Glutamatergic neuron (in vitro differentiated cells): ENCODE results near the gene ABCF1. TPM values are rescaled to one million over a fixed set of nuclear protein-coding genes. Genes with fewer than 3 reads are reported as not detected.

Experiments
- DNase-seq: peaks from one replicate; pipeline ENCODE4 v3.0.0; 2022
- H3K27ac Mint-ChIP-seq: one replicate; pipeline ENCODE4 v1.8.0; 2020; ENCODE audit warnings: mild to moderate bottlenecking, mixed read lengths, inconsistent platforms; ENCODE audit not compliant: unreplicated experiment
- H3K27me3 Mint-ChIP-seq: one replicate; pipeline ENCODE4 v1.8.0; 2020; ENCODE audit warnings: mild to moderate bottlenecking, moderate library complexity, mixed read lengths, inconsistent platforms; ENCODE audit not compliant: unreplicated experiment
- H3K36me3 Mint-ChIP-seq: one replicate; pipeline ENCODE4 v1.8.0; 2020; ENCODE audit warnings: mild to moderate bottlenecking, mixed read lengths, inconsistent platforms; ENCODE audit not compliant: unreplicated experiment
- H3K4me1 Mint-ChIP-seq: one replicate; pipeline ENCODE4 v1.8.0; 2020; ENCODE audit warnings: mild to moderate bottlenecking, low read depth, mixed read lengths, inconsistent platforms; ENCODE audit not compliant: unreplicated experiment
- H3K4me3 Mint-ChIP-seq: one replicate; pipeline ENCODE4 v1.8.0; 2020; ENCODE audit warnings: mild to moderate bottlenecking, mixed read lengths, inconsistent platforms; ENCODE audit not compliant: unreplicated experiment
- H3K9me3 Mint-ChIP-seq: one replicate; pipeline ENCODE4 v1.8.0; 2020; ENCODE audit warnings: mild to moderate bottlenecking, moderate library complexity, mixed read lengths, inconsistent platforms; ENCODE audit not compliant: unreplicated experiment
- total RNA-seq: library from RNA; stranded (reverse); fragmentation: NEBNext Ultra II Directional; extraction: Animal tissue kit (Norgen Biotek cat#: 25700); gene quantifications from one replicate; pipeline ENCODE4 v1.2.1, GENCODE V29; 2021; ENCODE audit not compliant: unreplicated experiment
- TF ChIP-seq, protein P1 (sequence below): fragments of 200-600 bp; sonication (generic); IDR thresholded peaks from one replicate; pipeline ENCODE4 v1.5.0; 2021; ENCODE audit not compliant: partially characterized antibody, unreplicated experiment

ABCF1 gene
- total RNA-seq, 1 donor from 2014 or later: 62.7 TPM

- no peak for DNase-seq
- no peak overlapping the region for H3K4me3 Mint-ChIP-seq
- peaks cover 4% of the 10 kb centered on the region for H3K4me1 Mint-ChIP-seq
- TF ChIP-seq, protein P1, sequence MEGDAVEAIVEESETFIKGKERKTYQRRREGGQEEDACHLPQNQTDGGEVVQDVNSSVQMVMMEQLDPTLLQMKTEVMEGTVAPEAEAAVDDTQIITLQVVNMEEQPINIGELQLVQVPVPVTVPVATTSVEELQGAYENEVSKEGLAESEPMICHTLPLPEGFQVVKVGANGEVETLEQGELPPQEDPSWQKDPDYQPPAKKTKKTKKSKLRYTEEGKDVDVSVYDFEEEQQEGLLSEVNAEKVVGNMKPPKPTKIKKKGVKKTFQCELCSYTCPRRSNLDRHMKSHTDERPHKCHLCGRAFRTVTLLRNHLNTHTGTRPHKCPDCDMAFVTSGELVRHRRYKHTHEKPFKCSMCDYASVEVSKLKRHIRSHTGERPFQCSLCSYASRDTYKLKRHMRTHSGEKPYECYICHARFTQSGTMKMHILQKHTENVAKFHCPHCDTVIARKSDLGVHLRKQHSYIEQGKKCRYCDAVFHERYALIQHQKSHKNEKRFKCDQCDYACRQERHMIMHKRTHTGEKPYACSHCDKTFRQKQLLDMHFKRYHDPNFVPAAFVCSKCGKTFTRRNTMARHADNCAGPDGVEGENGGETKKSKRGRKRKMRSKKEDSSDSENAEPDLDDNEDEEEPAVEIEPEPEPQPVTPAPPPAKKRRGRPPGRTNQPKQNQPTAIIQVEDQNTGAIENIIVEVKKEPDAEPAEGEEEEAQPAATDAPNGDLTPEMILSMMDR: no peak
- H3K9me3 Mint-ChIP-seq: peaks cover 10% of the 10 kb centered on the region
- no peak overlapping the region for H3K27ac Mint-ChIP-seq
- peaks cover 9% of the 10 kb centered on the region for H3K27me3 Mint-ChIP-seq
- peaks cover 8% of the 10 kb centered on the region for H3K36me3 Mint-ChIP-seq
These were observed 30.2 kb downstream of the ABCF1 start for GRCh38 chr6:30601436-30601814.

DNA sequence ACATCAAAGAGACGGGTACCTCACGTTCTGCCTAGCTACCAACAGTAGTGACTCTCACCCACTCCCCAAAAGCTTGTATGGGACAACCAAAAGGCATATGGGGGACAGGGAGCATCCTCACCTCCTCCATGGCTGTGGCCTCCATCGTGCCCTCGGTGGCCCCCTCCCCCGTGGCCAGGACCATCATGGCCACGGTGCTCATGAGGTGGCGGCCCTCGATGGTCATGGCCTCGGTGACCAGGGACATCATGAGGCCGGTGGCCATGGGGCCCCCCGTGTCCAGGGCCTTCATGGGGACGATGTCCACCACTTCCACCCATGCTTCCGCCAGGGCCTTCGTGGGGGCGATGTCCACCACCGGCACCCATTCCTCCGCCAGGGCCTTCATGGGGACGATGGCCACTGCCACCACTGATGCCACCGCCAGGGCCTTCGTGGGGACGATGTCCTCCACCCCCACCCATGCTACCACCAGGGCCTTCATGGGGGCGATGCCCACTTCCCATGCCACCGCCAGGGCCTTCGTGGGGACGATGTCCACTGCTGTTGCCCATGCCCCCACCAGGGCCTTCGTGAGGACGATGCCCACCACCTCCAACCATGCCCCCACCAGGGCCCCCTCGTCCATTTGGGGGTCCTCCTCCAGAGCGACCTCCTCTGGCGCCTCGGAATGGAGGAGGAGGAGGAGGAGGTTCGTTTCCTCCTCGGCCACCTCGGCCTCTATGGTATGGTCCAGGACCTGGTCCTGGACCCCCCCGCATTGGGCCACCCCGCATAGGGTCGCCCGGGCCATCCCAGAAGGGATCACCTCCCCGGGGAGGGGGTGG is 30.8 kb downstream of the ABCF1 start:
- TF ChIP-seq, protein P1: no peak
- DNase-seq: no peak
- Mint-ChIP-seq H3K4me1 (peaks cover 4% of the 10 kb centered on the region), H3K36me3 (peaks cover 8% of the 10 kb centered on the region), H3K27me3 (peaks cover 9% of the 10 kb centered on the region), H3K27ac (no peak overlapping the region), H3K4me3 (no peak overlapping the region), H3K9me3 (peaks cover 10% of the 10 kb centered on the region)

- no peak for DNase-seq
- H3K27ac Mint-ChIP-seq: peak overlapping the region; percentile 49
- H3K36me3 Mint-ChIP-seq: peaks cover 8% of the 10 kb centered on the region
- H3K9me3 Mint-ChIP-seq: peaks cover 10% of the 10 kb centered on the region
- peaks cover 5% of the 10 kb centered on the region for H3K27me3 Mint-ChIP-seq
- TF ChIP-seq, protein P1: no peak
- no peak overlapping the region for H3K4me3 Mint-ChIP-seq
- peaks cover 4% of the 10 kb centered on the region for H3K4me1 Mint-ChIP-seq
These were observed 32.7 kb downstream of the ABCF1 start for GRCh38 chr6:30603961-30604360.

- Mint-ChIP-seq H3K36me3 (no peaks in the 10 kb centered on the region), H3K27ac (peak overlapping the region; percentile 24), H3K4me1 (peaks cover 28% of the 10 kb centered on the region), H3K9me3 (peaks cover 5% of the 10 kb centered on the region), H3K4me3 (no peak overlapping the region), H3K27me3 (peaks cover 2% of the 10 kb centered on the region)
- TF ChIP-seq, protein P1: no peak
- no peak for DNase-seq
These were observed 38.8 kb downstream of the ABCF1 start for GRCh38 chr6:30610065-30610464.

GRCh38 chr6:30611150-30611855 is 40.1 kb downstream of the ABCF1 start:
- Mint-ChIP-seq H3K27me3 (peaks cover 11% of the 10 kb centered on the region), H3K27ac (peak overlapping the region; percentile 41), H3K4me3 (peak overlapping the region; percentile 64), H3K9me3 (peaks cover 18% of the 10 kb centered on the region), H3K4me1 (peaks cover 28% of the 10 kb centered on the region), H3K36me3 (peaks cover 3% of the 10 kb centered on the region)
- no peak for DNase-seq
- TF ChIP-seq, protein P1: no peak
